HepG2 (cell line): ENCODE measurements around the gene PAXIP1. TPM values are rescaled to one million over a fixed set of nuclear protein-coding genes. Genes with fewer than 3 reads are reported as not detected.

Experiments
- KDM1A ChIP-seq: IDR thresholded peaks from 2 replicates; pipeline ENCODE4 v1.6.1; 2016; ENCODE audit warnings: missing compliant biosample characterization
- SNAI1 ChIP-seq: sonication (generic); formaldehyde crosslinking; IDR thresholded peaks from 2 replicates; pipeline ENCODE4 v1.5.0; 2020; ENCODE audit warnings: mild to moderate bottlenecking, missing genetic modification reagents, borderline replicate concordance
- ZNF318 ChIP-seq: sonication (generic); formaldehyde crosslinking; IDR thresholded peaks from 2 replicates; pipeline ENCODE4 v1.4.0; 2020; ENCODE audit warnings: mild to moderate bottlenecking, missing genetic modification reagents
- ZNF672 ChIP-seq: sonication (generic); formaldehyde crosslinking; IDR thresholded peaks from 2 replicates; pipeline ENCODE4 v1.8.1; 2022; ENCODE audit warnings: missing genetic modification reagents
- polyA plus RNA-seq, 8 experiments: library from polyadenylated mRNA; depleted of rRNA in 3 of 8; stranded (reverse) in 7 of 8; unstranded in 1 of 8; fragments of >200 nt; fragmentation: Illumina TruSeq in 4 of 8; extraction: Trizol in 4 of 8; gene quantifications; 2 replicates each; pipeline versions ENCODE4 v1.2.1 to v1.2.3, GENCODE V29; 2011 to 2016; ENCODE audit warnings: low read depth in 4 of 8, missing spikeins in 1 of 8, mixed read lengths in 1 of 8; ENCODE audit not compliant: insufficient read depth in 1 of 8
- total RNA-seq, 5 experiments: library from RNA; depleted of rRNA; stranded (reverse); fragments of >200 nt; fragmentation: Illumina TruSeq; extraction: Trizol; gene quantifications; 2 replicates each; pipeline ENCODE4 v1.2.3, GENCODE V29; 2016; ENCODE audit warnings: low read depth in 1 of 5

The PAXIP1 gene
- total and polyA plus RNA-seq, 2 of the 13 experiments (the other 11 are each of a cell fraction or from before 2014, with no cell fraction given) = 11.6 to 16.2 TPM

GRCh38 chr7:154903083-154903731 lies 99.7 kb downstream of the PAXIP1 start (continued):
- no peak for TF ChIP-seq ZNF318
- no peak for TF ChIP-seq KDM1A (CRISPR knock-in tag)
- no peak for TF ChIP-seq ZNF672
- no peak for TF ChIP-seq SNAI1 (CRISPR knock-in tag)
